ENCODE measurements around the gene CCN5.

- TF ChIP-seq CTCF (conservative IDR thresholded peaks at IDR 0.05) (no peak), EZH2 (IDR thresholded peaks at IDR 0.05; ENCODE audit: low read depth) (no peak)
Observed at GRCh38 chr20:44706301-44707017, 8.7 kb upstream of the CCN5 start.

All from PC-9 (cell line).